Hindlimb muscle (tissue), 1 donor: ENCODE data around the gene AKAP8. TPM values are rescaled to one million over a fixed set of nuclear protein-coding genes. Genes with fewer than 3 reads are reported as not detected.
A peak's percentile ranks its signal among the peaks of the same experiment; 100 is the strongest.
"Not testable (repeated sequence)": the region's sequence is repeated elsewhere in the genome, so short reads cannot be mapped to it uniquely, and the experiment has no call there.

Source experiments
- DNase-seq: peaks from one replicate; pipeline ENCODE4 v3.0.0-alpha.2; 2013
- polyA plus RNA-seq: library from polyadenylated mRNA; unstranded; fragments of 120-200 nt; gene quantifications from one replicate; pipeline ENCODE4 v1.2.1, GENCODE V29; 2013; ENCODE audit not compliant: insufficient read length

The AKAP8 gene
- polyA plus RNA-seq, 1 donor = 22.1 TPM

GRCh38 chr19:15403151-15403531 lies 23.6 kb upstream of the AKAP8 start:
- DNase-seq = no peak

- no peak for DNase-seq
These were observed 23.0 kb upstream of the AKAP8 start for GRCh38 chr19:15402411-15403150.

GRCh38 chr19:15401397-15401710 lies 21.8 kb upstream of the AKAP8 start:
- DNase-seq = no peak

- no peak for DNase-seq
These were observed 21.2 kb upstream of the AKAP8 start for GRCh38 chr19:15400521-15401396.

- no peak for DNase-seq
These were observed 20.0 kb upstream of the AKAP8 start for GRCh38 chr19:15399635-15400034.

GRCh38 chr19:15399234-15399515 lies 19.6 kb upstream of the AKAP8 start:
- DNase-seq = no peak

- no peak for DNase-seq
These were observed 19.1 kb upstream of the AKAP8 start for GRCh38 chr19:15398501-15399233.

GRCh38 chr19:15397782-15398181 lies 18.2 kb upstream of the AKAP8 start:
- no peak for DNase-seq

- DNase-seq = no peak
These were observed 17.6 kb upstream of the AKAP8 start for GRCh38 chr19:15397236-15397635.

GRCh38 chr19:15396436-15396835 lies 16.8 kb upstream of the AKAP8 start:
- no peak for DNase-seq

GRCh38 chr19:15395251-15395650 lies 15.7 kb upstream of the AKAP8 start:
- DNase-seq = not testable (repeated sequence)

GRCh38 chr19:15394426-15394825 lies 14.8 kb upstream of the AKAP8 start:
- DNase-seq = no peak

GRCh38 chr19:15393963-15394362 lies 14.4 kb upstream of the AKAP8 start:
- DNase-seq = no peak

- DNase-seq = no peak
These were observed 11.2 kb upstream of the AKAP8 start for GRCh38 chr19:15390814-15391213.

GRCh38 chr19:15381864-15382263 lies 2.3 kb upstream of the AKAP8 start:
- DNase-seq = no peak

- DNase-seq = no peak
These were observed 1.8 kb upstream of the AKAP8 start for GRCh38 chr19:15381429-15381828.

GRCh38 chr19:15379999-15380647 lies 536 bp upstream of the AKAP8 start:
- peak; percentile 50 for DNase-seq

GRCh38 chr19:15378534-15379082 lies 979 bp downstream of the AKAP8 start:
- peak; percentile 40 for DNase-seq

- DNase-seq = no peak
These were observed 4.7 kb downstream of the AKAP8 start for GRCh38 chr19:15374796-15375440.

GRCh38 chr19:15374105-15374651 lies 5.4 kb downstream of the AKAP8 start:
- DNase-seq = no peak

- DNase-seq = no peak
These were observed 5.9 kb downstream of the AKAP8 start for GRCh38 chr19:15373644-15374043.

GRCh38 chr19:15372891-15373301 lies 6.7 kb downstream of the AKAP8 start:
- DNase-seq = no peak
